Measurements from ENCODE around the gene MMP2.

DNA sequence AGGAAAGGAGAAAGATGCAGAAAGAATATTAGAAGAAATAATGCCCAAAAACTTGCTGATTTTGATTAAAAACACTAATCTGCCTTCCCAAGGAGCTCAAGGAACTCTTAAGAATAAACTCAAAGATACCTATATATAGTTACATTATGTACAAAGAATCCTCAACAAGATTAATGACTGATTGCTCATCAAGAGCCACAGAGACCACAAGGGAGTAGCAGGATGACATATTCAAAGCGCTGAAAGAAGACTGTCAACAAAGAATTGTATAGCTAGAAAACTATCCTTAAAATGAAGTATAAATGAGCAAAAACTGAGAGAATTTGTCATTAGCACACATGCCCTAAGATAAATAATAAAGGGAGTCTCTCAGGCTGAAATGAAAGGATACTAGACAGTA is 36.1 kb downstream of the MMP2 start:
- TF ChIP-seq, protein P1, sequence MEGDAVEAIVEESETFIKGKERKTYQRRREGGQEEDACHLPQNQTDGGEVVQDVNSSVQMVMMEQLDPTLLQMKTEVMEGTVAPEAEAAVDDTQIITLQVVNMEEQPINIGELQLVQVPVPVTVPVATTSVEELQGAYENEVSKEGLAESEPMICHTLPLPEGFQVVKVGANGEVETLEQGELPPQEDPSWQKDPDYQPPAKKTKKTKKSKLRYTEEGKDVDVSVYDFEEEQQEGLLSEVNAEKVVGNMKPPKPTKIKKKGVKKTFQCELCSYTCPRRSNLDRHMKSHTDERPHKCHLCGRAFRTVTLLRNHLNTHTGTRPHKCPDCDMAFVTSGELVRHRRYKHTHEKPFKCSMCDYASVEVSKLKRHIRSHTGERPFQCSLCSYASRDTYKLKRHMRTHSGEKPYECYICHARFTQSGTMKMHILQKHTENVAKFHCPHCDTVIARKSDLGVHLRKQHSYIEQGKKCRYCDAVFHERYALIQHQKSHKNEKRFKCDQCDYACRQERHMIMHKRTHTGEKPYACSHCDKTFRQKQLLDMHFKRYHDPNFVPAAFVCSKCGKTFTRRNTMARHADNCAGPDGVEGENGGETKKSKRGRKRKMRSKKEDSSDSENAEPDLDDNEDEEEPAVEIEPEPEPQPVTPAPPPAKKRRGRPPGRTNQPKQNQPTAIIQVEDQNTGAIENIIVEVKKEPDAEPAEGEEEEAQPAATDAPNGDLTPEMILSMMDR (IDR thresholded peaks at IDR 0.05; ENCODE audit: poor library complexity): no peak
- no peak for TF ChIP-seq EZH2 (IDR thresholded peaks at IDR 0.05; ENCODE audit: borderline replicate concordance)
